ENCODE results near the gene LILRB5. TPM values are rescaled to one million over a fixed set of nuclear protein-coding genes. Genes with fewer than 3 reads are reported as not detected.
A peak's percentile ranks its signal among the peaks of the same experiment; 100 is the strongest.
"Not testable (repeated sequence)": the region's sequence is repeated elsewhere in the genome, so short reads cannot be mapped to it uniquely, and the experiment has no call there.

LILRB5 gene
- total RNA-seq, 1 donor from 2014 or later, result 16.0 TPM

DNA sequence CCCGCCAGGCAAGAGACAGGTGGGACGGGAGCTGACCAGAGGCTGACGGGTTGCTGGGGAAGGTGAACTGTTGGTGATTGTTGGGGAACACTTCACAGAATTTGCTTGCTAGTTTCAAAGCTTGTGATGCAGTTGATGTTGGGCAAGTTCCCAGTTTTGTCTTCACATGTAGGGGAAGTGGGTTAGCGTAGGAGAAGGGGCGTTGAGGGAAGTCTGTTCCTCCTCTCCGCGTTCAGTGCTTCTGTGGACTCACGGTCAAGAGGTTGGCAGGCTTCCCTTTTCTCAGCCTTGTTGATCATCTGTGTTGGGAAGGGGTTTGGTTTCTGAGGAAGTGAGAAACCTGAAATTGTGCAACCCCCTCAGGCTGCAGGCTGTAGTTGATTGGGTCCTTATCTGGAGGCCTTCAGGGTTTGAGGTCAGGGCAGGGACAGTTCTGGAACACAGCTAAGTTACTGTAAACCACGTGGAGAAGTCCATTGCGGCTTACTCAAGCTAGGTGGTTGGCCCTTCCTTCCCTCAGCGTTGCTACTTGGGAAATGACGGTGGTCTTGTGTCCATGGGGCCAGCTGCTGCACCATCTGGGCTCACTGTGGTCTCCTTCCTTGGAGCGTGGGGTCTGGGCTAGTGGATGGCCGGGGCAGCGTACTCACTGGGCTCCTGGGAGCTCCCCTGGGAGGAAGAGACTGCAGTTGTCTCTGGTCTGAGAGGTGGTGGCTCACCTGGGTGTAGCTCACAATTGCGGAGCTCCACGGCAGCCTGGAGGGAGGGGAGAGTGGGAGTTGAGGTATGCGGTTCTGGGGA is 48.9 kb downstream of the LILRB5 start:
- Histone ChIP-seq H3K27ac (peak overlapping the region; percentile 95), H3K4me1 (peaks cover 84% of the 10 kb centered on the region), H3K9me3 (no peaks in the 10 kb centered on the region), H3K36me3 (peaks cover 51% of the 10 kb centered on the region), H3K27me3 (ENCODE audit: low read depth) (no peaks in the 10 kb centered on the region), H3K4me3 (peak overlapping the region; percentile 37)
- peak; percentile 75 to 84 for ATAC-seq
- DNase-seq, result peak; percentile 88
- intact Hi-C loops (cut with DNase I), result no loop called here
- TF ChIP-seq, protein P1, sequence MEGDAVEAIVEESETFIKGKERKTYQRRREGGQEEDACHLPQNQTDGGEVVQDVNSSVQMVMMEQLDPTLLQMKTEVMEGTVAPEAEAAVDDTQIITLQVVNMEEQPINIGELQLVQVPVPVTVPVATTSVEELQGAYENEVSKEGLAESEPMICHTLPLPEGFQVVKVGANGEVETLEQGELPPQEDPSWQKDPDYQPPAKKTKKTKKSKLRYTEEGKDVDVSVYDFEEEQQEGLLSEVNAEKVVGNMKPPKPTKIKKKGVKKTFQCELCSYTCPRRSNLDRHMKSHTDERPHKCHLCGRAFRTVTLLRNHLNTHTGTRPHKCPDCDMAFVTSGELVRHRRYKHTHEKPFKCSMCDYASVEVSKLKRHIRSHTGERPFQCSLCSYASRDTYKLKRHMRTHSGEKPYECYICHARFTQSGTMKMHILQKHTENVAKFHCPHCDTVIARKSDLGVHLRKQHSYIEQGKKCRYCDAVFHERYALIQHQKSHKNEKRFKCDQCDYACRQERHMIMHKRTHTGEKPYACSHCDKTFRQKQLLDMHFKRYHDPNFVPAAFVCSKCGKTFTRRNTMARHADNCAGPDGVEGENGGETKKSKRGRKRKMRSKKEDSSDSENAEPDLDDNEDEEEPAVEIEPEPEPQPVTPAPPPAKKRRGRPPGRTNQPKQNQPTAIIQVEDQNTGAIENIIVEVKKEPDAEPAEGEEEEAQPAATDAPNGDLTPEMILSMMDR (IDR thresholded peaks at IDR 0.05), result no peak

DNA sequence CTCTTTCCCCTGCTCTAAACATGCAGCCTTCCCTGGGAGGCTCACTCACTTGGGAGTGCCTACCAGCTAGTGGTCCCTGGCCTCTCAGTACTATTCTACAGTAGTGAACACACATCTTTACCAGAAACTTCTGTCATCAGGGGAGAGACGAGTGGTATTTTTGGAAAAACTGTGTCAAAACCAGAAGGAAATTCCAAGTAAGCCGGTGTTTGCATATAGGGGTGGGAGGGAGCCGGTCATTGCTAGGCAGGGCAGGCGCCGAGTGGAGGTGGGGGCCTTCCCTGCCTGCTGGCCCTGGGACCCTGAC is 49.4 kb downstream of the LILRB5 start:
- peak overlapping the region; percentile 86 for H3K27ac ChIP-seq
- H3K9me3 ChIP-seq, result no peaks in the 10 kb centered on the region
- H3K27me3 ChIP-seq (ENCODE audit: low read depth), result no peaks in the 10 kb centered on the region
- intact Hi-C loops (cut with DNase I), result no loop called here
- H3K4me3 ChIP-seq, result peak overlapping the region; percentile 37
- ATAC-seq (peak in 1 of 2 donors; percentile 3), DNase-seq (no peak)
- peaks cover 90% of the 10 kb centered on the region for H3K4me1 ChIP-seq
- H3K36me3 ChIP-seq, result peaks cover 56% of the 10 kb centered on the region
- TF ChIP-seq, protein P1 (IDR thresholded peaks at IDR 0.05), result no peak

DNA sequence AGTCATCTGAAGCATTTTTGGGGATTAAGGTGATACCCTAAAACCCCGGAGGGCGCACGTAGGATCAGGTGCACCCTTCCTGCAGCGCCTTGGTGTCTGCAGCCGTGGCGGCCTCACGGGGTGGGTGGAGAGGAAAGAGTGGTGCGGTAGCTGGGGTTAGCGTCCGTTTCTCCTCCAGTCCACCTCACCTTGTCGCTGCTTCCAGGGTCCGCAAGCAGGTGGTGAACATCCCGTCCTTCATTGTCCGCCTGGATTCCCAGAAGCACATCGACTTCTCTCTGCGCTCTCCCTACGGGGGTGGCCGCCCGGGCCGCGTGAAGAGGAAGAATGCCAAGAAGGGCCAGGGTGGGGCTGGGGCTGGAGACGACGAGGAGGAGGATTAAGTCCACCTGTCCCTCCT is 49.9 kb downstream of the LILRB5 start:
- H3K27ac ChIP-seq, result peak overlapping the region; percentile 86
- peaks cover 94% of the 10 kb centered on the region for H3K4me1 ChIP-seq
- peaks cover 61% of the 10 kb centered on the region for H3K36me3 ChIP-seq
- H3K4me3 ChIP-seq, result peak overlapping the region; percentile 37
- H3K9me3 ChIP-seq; intact Hi-C loops (cut with DNase I); ATAC-seq; H3K27me3 ChIP-seq (ENCODE audit: low read depth): not testable (repeated sequence)
- peak; percentile 69 for DNase-seq

DNA sequence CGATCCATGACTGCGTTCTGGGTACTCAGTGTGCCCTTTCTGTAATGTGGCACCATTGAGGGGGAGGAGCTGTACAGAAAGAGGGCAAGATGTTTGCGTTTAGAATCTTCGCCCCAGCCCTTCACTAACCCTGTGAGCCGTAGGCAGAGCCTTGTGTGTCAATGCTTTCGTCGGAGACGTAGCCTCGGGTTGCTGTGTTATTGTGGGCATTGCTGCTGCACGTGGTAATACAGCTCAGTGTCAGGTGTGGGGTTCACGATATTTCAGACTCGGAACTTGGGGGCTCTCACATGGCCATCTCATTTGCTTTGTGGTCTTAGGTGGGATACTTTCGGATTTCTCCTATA is 50.3 kb downstream of the LILRB5 start:
- TF ChIP-seq, protein P1 (IDR thresholded peaks at IDR 0.05), result no peak
- Histone ChIP-seq H3K4me3 (peak overlapping the region; percentile 37), H3K4me1 (peaks cover 98% of the 10 kb centered on the region), H3K9me3 (no peaks in the 10 kb centered on the region), H3K36me3 (peaks cover 65% of the 10 kb centered on the region), H3K27ac (peak overlapping the region; percentile 86), H3K27me3 (ENCODE audit: low read depth) (no peaks in the 10 kb centered on the region)
- intact Hi-C loops (cut with DNase I), result no loop called here
- ATAC-seq (no peak), DNase-seq (no peak)

DNA sequence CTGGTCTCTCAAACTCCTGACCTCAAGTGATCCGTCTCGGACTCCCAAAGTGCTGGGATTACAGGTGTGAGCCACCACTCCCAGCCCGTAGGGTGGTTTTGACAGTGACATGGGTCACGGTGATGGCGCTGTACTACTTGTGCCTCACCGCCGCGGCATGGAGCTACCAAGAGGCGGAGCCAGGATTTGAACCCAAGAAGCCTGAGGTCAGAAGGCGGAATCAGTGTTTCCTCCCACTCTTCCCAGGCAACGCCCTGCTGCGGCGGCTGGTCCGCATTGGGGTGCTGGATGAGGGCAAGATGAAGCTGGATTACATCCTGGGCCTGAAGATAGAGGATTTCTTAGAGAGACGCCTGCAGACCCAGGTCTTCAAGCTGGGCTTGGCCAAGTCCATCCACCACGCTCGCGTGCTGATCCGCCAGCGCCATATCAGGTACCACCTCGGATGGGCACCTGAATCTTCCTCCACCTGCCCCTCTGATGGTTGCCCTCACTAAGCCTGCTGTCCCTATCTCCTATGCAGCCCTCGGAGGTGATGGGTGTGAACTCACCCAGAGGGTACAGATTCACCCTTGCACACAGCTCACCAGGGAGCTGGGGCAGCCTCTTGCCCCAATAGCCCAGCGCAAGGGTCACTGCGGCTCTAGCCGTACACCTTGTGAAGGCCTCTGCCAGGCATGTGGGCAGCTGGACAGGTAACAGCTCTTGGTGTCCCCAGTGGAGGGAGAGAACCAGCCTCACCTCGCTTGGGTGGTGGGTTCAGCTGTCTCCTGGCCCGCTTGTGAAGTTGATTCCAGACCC is 50.8 kb downstream of the LILRB5 start:
- intact Hi-C loops (cut with DNase I), result no loop called here
- Histone ChIP-seq H3K27ac (peak overlapping the region; percentile 86), H3K9me3 (no peaks in the 10 kb centered on the region), H3K4me3 (peak overlapping the region; percentile 37), H3K27me3 (ENCODE audit: low read depth) (no peaks in the 10 kb centered on the region), H3K36me3 (peaks cover 70% of the 10 kb centered on the region), H3K4me1 (peaks cover 100% of the 10 kb centered on the region)
- ATAC-seq, result no peak
- TF ChIP-seq, protein P1 (IDR thresholded peaks at IDR 0.05), result no peak
- DNase-seq, result peak; percentile 64
